GM12892 (cell line): ENCODE results near the gene S1PR2.
A peak's percentile ranks its signal among the peaks of the same experiment; 100 is the strongest.
"Not testable (repeated sequence)": the region's sequence is repeated elsewhere in the genome, so short reads cannot be mapped to it uniquely, and the experiment has no call there.

Experiments used
- DNase-seq: peaks from one replicate; pipeline ENCODE4 v3.0.0; 2011; ENCODE audit not compliant: insufficient read length
- FAIRE-seq: peaks from 2 replicates; lab custom pipeline; 2011; peaks lifted over from hg19 to GRCh38; lab: Jason Lieb, UNC
- POLR2A ChIP-seq: IDR thresholded peaks from 2 replicates; pipeline ENCODE4 v1.6.1; 2011; ENCODE audit warnings: low read depth, low read length, control low read depth
- POLR2AphosphoS5 ChIP-seq: IDR thresholded peaks from 2 replicates; pipeline ENCODE4 v1.6.1; 2011; ENCODE audit warnings: low read depth, low read length, control low read depth
- TAF1 ChIP-seq: IDR thresholded peaks from 2 replicates; pipeline ENCODE4 v1.6.1; 2011; ENCODE audit warnings: low read depth, mild to moderate bottlenecking, control low read depth, low read length, borderline replicate concordance

S1PR2 gene

DNA sequence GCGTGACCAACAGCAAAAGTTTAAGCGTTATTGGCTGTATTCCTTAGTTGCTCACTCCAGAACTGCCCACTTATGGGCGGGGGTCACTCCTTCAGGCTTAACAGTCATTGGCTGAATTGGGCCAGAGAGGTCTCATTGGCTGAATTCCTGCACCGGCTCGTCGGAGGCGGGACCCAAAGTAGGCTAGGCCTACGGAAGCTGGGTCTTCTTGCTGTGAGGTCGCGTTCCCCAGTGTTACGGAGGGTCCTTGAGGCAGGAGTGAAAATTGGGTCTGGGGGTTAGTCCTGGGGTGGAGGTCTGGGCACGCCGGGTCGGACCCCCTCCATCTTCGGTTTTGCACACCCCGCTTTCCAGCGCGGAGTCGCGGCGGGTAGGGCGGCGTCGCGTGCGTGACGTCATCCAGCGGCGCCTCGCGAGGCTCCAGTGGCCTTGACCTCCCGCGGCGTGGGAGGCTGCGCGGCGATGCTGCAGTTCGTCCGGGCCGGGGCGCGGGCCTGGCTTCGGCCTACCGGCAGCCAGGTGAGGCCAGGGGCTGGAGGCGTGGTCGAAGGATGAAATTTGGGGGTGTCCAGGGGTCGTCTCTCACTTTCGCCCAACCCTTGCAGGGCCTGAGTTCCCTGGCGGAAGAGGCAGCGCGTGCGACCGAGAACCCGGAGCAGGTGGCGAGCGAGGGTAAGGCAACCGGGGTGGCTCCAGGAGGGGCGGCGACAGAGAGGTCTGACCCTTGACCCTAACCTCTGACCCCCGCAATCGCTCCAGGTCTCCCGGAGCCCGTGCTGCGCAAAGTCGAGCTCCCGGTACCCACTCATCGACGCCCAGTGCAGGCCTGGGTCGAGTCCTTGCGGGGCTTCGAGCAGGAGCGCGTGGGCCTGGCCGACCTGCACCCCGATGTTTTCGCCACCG, 20.9 kb upstream of the S1PR2 start, which contains the start of gene MRPL4:
MRPL4 (plus strand) TSS at position 423 of the 903 bp plus-strand sequence; CDS start at position 463, 40 bp downstream.
- FAIRE-seq (peak; percentile 98), DNase-seq (peak; percentile 91)
- TF ChIP-seq POLR2A (peak; percentile 86), POLR2AphosphoS5 (peak; percentile 76), TAF1 (peak; percentile 54; the same call in 1 of the 2 replicates)

DNA sequence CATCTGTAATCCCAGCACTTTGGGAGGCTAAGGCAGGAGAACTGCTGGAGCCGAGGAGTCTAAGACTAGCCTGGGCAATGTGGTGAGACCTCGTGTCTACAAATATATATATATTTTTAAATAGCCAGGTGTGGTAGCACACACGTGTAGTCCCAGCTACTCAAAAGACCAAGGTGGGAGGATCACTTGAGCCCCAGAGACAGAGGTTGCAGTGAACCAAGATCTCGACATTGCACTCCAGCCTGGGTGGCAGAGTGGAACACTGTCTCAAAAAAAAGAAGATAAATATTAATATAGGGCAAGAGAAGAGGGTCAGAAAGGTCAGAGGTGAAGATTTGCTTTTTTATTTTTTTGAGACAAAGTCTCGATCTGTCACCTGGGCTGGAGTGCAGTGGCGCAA, 15.4 kb upstream of the S1PR2 start:
- FAIRE-seq (no peak), DNase-seq (no peak)
- no peak for TF ChIP-seq TAF1
- no peak for TF ChIP-seq POLR2A
- no peak for TF ChIP-seq POLR2AphosphoS5

DNA sequence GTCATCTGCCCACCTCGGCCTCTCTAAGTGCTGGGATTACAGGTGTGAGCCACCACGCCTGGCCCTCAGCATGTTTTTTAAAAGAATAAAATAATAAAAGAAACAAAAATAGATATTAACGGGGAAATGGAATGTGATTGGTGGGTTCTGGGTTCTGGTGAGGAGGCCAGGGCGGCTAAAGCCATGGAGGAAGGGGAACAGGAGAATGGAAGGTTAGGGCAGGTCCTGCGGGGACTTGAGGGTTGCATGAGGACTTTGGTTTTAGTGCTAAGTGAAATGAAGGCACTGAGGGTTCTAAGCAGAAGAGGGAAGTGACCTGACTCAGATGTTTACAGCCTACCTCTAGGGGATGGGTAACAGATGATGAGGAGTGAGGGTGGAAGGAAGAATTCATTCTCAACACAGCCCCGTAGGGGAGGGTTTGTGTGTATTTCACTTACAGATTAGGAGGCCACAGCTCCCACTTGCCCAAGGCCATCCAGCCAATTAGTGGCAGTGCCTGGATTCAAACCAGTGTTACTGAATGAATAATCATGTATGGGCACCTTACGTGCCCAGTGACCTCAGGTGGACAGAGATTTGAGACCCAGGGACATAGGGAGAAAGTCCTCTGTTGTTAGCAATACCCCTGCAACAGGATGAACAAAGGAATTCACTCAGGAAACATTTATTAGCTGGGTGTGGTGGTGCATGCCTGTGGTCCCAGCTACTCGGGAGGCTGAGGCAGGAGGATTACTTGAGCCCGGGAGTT, 14.2 kb upstream of the S1PR2 start:
- DNase-seq = no peak
- FAIRE-seq = peak; percentile 89
- TF ChIP-seq POLR2A (no peak), POLR2AphosphoS5 (no peak), TAF1 (no peak)

DNA sequence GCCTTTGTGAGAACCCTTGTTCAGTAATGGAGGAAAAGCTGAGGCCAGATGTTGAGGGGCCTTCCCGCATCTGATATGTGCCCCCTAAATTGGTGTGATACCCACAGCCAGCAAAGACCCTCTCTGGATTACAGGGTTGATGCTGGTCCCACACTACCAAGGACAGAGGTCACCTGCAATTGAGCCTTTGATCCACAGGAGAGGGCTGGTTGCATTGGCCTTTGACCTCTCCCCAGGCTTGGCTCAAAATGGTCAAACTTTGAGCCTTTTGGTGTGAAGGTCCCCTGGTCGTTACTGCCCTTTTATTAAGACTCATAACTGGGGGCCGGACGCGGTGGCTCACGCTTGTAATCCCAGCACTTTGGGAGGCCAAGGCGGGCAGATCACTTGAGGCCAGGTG, 12.5 kb upstream of the S1PR2 start:
- FAIRE-seq = no peak
- no peak for DNase-seq
- no peak for TF ChIP-seq POLR2AphosphoS5

DNA sequence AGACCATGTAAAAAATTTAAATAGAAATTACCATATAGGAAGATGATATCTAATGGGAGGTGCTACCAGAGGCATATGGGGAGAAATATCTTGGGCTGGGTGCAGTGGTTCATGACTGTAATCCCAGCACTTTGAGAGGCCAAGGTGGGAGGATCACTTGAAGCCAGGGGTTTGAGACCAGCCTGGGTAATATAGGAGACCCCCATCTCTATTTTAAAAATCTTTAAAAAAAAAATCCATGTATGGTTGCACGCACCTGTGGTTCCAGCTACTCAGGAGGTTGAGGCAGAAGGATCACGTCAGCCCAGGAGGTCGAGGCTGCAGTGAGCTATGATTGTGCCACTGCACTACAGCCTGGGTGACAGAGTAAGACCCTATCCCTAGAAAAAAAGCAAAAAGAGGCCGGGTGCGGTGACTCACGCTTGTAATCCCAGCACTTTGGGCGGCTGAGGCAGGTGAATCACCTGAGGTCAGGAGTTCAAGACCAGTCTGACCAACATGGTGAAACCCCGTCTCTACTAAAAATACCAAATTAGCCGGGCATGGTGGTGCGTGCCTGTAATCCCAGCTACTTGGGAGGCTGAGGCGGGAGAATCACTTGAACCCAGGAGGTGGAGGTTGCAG, 10.8 kb upstream of the S1PR2 start:
- not testable (repeated sequence) for DNase-seq, FAIRE-seq

DNA sequence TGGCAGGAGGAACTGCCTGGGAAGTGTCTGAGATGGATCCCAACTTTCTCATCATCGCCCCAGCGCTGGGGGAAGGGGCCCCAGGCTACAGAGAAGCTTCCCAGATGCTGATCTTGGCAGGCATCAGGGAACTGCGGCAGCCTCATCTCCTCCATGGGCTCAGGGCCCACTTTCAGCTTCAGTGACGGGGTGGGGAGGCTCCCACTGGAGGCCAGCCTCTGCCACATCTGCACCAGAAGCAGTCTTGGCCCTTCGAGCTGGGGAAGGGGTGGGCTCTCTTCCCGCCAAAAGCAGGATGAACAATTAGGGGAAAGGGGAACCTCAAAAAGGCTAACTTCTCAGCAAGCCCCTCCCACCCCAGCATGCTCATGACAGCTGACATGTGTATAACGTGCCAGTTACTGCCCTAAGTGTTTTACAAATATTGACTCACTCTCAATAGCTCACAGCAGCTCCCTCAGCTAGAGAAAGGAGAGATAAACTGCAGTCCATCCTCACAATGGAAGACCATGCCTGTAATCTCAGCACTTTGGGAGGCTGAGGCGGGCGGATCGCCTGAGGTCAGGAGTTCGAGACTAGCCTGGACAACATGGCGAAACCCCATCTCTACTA, 7.1 kb upstream of the S1PR2 start:
- no peak for TF ChIP-seq POLR2A
- no peak for TF ChIP-seq TAF1
- TF ChIP-seq POLR2AphosphoS5 = no peak
- FAIRE-seq = peak; percentile 57
- no peak for DNase-seq

DNA sequence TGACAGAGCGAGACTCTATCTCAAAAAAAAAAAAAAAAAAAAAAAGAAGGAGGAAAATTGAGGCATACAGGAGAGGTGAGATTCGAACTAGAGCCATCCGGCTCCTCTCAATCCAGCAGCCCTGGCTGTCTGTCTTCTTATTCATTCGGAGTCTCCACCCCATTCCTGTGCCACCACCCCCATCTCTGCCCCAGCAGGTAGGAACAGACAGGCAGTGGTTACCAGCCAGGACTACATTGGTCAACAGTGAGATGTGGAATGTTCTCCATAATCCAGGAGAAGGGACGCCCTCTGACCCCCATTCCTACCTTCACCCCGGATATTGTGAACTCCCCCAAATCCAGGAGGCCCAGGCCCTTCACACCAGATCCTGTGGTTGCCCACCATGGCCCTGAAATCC, 6.6 kb upstream of the S1PR2 start:
- TF ChIP-seq POLR2AphosphoS5 (no peak), POLR2A (no peak), TAF1 (no peak)
- FAIRE-seq (no peak), DNase-seq (no peak)

DNA sequence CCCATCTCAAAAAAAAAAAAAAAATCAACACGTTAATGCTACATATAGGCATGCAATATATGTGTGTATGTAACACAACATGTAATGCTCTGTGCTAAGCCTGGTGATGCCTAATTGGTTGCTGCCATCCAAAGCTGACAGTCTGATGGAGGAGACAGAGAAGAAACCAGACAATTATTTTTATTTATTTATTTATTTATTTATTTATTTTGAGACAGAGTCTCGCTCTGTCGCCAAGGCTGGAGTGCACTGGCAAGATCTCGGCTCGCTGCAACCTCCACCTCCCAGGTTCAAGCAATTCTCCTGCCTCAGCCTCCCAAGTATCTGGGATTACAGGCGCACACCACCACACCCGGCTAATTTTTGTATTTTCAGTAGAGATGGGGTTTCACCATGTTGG, 4.3 kb upstream of the S1PR2 start:
- not testable (repeated sequence) for FAIRE-seq, DNase-seq

DNA sequence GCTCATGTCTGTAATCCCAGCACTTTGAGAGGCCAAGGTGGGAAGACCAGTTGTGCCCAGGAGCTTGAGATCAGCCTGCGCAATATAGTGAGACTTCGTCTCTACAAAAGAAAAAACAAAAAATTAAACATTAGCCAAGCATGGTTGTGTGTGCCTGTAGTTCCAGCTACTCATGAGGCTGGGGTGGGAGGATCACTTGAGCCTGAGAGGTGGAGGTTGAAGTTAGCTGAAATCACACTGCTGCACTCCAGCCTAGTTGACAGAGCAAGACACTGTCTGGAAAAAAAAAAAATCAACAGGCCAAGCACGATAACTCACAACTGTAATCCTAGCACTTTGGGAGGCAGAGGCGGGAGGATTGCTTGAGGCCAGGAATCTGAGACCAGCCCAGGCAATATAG, 3.9 kb upstream of the S1PR2 start:
- no peak for DNase-seq
- peak; percentile 46 for FAIRE-seq
- no peak for TF ChIP-seq POLR2A
- TF ChIP-seq POLR2AphosphoS5 = no peak
- TF ChIP-seq TAF1 = no peak

DNA sequence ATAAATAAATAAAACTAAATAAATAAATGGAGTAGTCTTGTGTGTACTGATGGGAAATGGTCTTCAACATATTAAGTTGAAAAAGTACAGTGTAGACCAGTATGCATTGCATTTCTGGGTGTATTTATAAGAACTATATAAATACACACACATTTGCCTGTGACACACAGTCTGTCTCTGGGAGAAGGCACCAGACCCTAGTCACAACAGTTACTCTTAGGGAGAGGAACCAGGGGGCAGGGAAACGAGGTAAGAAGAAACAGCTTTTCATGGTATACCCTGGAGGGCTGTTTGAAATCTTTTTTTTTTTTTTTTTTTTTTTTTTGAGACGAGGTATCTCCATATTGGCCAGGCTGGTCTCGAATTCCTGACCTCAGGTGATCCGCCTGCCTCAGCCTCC, 2.8 kb upstream of the S1PR2 start:
- FAIRE-seq (no peak), DNase-seq (no peak)
- TF ChIP-seq TAF1 (no peak), POLR2A (no peak), POLR2AphosphoS5 (no peak)

DNA sequence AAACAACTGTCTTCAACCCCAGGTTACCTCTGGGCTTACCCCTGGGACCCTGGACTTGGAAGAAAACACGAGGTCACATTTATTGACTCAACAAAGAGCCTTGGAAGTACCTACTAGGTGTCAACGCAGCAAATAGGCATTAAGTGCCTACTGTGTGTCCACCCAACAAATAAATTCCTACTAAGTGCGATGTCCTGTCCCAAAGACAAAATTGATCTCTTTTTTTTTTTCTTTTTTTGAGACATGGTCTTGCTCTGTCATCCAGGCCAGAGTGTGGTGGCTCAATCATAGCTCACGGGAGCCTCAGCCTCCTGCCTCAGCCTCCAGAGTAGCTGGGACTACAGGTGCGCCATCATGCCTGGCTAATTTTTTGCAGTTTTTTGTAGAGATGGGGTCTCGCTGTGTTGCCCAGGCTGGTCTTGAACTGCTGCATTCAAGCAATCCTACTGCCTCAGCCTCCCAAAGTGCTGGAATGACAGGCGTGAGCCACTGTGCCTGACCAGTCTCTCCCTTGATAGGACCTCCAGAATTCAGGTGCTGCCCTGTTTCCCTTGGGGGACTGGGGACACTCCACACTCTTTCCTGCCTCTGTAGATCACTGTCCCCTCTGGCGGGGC, 589 bp upstream of the S1PR2 start:
- TF ChIP-seq POLR2AphosphoS5 = no peak
- no peak for TF ChIP-seq POLR2A
- no peak for TF ChIP-seq TAF1
- no peak for DNase-seq
- no peak for FAIRE-seq
